Measurements from ENCODE around the gene SRCAP. TPM values are rescaled to one million over a fixed set of nuclear protein-coding genes. Genes with fewer than 3 reads are reported as not detected.
"Not testable (repeated sequence)": the region's sequence is repeated elsewhere in the genome, so short reads cannot be mapped to it uniquely, and the experiment has no call there.

SRCAP gene
- total RNA-seq, 1 experiment from 2014 or later = 6.2 TPM

DNA sequence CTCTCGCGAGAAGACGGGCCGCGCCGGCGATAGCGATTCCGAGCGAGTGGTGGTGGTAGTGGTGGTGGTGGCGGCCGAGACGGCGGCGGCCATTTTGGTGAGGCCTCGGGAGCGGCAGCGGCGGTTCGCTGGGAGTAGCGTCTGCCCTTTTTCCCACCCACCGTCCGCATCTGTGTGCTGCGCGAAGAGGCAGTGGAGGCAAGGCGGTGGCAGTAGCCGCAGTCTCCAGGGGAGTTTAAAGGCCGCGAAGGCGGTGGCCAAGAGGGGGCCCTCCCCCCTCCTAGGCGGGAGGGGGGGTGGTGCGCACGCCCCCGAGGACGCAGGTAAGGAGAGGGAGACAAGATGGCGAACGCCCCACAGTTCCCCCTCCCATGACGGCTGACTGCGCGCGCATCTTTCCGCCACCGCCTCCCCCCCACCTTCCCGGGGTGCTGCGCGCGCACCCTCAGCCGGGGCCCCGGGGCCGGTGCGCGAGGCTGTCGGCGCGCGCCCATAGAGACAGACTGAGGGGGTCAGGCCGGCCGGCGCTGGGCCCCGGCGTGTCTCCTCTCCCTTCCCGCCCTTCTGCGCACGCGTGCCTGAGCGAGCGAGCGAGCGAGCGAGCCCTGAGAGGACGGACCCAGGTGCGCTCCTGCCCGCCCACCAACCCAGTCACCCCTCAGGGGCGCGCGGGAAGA is 694 bp upstream of the SRCAP start:
- DNase-seq (ENCODE audit: low spot score) = peak; percentile 84

DNA sequence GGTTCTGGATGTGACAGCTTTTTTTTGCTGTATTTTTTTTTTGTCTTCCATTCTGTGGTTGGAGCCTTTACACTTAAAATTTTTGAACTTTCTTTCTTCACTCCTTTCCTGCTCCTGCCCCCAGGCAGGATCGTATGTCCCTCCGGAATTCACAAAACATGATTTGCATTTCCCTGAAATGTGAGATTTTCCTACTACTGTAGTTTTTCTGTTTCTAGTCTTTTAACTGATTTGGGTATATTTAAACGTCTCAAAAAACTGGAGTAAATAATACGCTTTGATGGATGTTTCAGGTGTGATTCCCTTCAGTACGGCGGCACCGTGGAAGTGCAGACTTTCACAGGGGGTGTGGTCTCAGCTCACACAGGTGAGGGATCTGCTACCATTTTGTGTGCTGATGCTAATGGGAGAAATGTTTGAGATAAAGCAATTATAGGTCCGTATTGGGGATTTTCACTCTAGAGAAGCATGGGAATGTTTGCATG is 686 bp downstream of the SRCAP start:
- no peak for DNase-seq (ENCODE audit: low spot score)

DNA sequence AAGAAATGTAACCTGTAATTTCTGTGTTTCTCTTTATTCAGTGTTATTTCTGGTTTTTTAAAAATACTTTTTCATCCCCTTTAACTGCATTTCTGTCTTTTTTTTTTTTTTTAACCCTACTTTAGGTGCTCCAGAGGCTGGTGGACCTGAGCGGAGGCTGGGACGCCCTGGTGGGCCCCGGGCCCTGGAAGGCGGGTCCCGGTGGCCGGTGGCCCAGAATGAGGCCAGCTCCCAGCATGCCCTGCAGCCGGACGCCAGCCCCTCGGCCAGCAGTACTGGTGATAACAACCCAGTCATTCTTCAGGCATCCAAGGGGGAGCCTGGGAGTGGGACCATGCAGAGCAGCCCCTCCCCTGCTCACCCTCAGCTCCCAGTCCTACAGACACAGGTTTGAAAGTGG is 1.5 kb downstream of the SRCAP start:
- DNase-seq (ENCODE audit: low spot score) = no peak

DNA sequence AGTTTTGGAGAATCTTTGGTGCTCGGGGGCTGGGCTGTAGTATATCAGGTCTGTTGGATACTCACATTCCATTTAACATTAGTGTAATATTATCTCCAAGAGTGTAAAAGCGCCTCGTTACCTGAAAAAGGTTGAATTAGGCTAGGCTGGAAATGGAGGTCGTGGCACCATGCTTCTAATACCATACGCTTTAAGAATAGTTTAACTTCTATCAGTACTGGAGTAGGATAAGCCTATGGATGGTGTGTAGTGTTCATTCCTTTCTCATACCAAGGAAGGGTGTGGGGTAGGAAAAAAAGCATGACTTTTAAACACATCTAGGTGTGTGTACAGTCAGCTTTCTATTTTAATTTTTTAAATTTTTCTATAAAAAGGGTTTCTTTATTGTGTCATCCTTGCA is 2.0 kb downstream of the SRCAP start:
- DNase-seq (ENCODE audit: low spot score) = no peak

DNA sequence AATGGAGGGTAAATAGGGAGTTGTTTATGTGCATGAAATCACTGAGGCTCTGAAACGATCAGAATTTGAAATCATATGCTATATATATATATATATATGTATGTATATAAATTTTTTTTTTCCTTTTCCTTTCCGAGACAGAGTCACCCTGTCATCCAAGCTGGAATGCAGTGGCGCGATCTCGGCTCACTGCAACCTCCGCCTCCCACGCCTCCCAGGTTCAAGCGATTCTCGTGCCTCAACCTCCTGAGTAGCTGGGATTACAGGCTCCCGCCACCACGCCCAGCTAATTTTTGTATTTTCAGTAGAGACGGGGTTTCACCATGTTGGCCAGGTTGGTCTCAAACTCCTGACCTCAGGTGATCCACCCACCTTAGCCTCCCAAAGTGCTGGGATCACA is 4.1 kb downstream of the SRCAP start:
- not testable (repeated sequence) for DNase-seq (ENCODE audit: low spot score)

DNA sequence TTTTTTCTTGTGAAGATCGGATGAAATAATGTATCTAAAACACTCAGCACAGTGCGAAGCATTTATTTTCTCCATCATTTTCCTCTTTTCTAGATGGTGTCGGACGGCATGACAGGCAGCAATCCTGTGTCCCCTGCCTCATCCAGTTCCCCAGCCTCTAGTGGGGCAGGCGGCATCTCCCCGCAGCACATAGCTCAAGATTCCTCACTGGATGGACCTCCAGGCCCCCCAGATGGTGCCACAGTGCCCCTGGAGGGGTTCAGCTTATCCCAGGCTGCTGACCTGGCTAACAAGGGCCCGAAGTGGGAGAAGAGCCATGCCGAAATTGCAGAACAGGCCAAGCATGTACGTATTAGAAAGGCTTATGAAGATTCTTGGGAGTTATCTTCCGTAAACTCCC is 5.0 kb downstream of the SRCAP start:
- DNase-seq (ENCODE audit: low spot score) = no peak

DNA sequence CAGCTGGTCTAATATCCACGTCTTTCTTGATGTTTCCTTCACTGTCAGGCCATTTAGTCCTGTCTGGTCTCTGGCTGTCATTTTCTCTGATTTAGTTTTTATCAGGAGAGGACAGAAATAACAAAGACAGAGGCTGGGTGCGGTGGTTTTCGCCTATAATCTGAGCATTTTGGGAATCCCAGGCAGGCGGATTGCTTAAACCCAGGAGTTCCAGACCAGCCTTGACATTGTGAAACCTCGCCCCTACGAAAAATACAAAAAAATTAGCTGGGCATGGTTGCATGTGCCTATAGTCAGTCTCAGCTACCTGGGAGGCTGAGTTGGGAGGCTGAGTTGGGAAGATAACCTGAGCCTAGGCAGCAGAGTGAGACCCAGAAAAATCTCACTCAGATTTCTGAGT is 7.1 kb downstream of the SRCAP start:
- DNase-seq (ENCODE audit: low spot score) = no peak

DNA sequence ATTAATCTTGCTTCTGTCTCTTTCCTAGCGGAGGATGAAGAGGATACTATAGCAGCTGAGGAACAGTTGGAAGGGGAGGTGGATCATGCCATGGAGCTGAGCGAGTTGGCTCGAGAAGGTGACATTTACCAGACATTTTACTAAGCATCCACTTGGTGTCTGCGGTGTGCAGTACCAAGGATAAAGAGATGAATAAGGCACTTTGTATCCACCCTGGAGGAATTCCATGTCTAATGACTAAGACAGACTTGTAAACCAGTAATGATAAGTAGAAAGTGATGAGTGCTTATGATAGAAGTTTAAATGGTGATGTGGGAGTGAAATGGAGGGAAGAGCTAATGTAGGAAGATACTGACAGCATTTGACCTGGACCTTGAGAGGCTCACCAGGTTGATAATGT is 12.0 kb downstream of the SRCAP start:
- no peak for DNase-seq (ENCODE audit: low spot score)

DNA sequence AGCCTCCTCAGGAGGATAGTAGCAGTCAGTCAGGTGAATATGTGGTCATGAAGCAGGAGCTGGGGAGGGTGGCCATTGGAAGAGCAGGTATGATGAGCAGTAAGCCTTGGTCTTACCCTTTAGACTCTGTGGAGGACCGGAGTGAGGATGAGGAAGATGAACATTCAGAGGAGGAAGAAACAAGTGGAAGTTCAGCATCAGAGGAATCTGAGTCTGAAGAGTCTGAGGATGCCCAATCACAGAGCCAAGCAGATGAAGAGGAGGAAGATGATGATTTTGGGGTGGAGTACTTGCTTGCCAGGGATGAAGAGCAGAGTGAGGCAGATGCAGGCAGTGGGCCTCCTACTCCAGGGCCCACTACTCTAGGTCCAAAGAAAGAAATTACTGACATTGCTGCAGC is 12.7 kb downstream of the SRCAP start:
- DNase-seq (ENCODE audit: low spot score) = no peak

DNA sequence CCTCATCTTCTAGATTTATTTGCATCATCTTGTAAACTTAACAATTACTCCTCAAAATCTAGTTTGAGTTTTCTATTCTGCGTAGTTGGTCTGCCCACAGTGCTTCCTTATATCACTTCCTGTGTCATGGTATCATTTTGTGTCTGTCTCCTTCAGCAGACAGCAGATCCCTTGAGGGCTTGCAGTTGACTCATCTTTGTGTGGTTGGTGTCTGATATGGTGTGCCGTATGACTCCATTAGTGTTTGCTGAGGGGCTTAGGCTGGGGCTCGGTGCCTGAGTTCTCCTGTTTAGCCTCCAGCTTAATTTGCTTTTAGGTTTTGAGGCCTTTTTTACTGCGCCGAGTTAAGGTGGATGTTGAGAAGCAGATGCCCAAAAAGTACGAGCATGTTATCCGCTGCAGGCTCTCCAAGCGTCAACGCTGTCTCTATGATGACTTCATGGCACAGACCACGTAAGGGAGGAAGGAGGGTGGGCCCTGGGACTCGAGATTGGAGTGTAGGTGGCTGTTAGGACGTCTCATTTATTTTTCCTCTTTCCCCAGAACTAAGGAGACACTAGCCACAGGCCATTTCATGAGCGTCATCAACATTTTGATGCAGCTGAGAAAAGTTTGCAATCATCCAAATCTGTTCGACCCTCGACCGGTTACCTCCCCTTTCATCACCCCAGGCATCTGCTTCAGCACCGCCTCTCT is 16.9 kb downstream of the SRCAP start:
- DNase-seq (ENCODE audit: low spot score) = no peak

DNA sequence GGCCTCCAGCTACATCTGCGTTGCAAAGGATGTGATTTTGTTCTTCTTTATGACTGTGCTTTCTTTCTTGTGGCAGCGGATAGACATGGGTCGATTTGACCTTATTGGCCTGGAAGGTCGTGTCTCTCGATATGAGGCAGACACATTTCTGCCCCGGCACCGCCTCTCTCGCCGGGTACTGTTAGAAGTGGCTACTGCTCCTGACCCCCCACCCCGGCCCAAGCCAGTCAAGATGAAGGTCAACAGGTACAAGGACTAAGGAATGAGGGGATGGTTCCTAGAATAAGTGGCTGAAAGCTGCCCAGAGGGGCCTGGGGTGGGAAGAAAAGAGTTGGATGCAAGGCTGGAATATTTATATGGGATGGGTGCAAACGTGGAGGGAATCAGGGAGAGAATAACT is 21.1 kb downstream of the SRCAP start:
- DNase-seq (ENCODE audit: low spot score) = no peak

DNA sequence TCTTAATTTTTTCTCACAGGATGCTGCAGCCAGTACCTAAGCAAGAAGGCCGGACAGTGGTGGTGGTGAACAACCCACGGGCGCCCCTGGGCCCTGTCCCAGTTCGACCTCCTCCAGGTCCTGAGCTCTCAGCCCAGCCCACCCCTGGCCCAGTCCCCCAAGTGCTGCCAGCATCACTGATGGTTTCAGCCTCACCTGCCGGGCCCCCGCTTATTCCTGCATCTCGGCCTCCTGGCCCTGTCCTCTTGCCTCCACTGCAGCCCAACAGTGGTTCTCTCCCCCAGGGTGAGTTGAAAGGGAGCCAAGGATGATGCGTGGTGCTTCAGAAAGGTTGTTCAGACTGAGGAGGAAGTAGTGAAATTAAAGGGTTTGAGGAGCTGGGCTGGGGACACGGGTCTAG is 21.7 kb downstream of the SRCAP start:
- no peak for DNase-seq (ENCODE audit: low spot score)

DNA sequence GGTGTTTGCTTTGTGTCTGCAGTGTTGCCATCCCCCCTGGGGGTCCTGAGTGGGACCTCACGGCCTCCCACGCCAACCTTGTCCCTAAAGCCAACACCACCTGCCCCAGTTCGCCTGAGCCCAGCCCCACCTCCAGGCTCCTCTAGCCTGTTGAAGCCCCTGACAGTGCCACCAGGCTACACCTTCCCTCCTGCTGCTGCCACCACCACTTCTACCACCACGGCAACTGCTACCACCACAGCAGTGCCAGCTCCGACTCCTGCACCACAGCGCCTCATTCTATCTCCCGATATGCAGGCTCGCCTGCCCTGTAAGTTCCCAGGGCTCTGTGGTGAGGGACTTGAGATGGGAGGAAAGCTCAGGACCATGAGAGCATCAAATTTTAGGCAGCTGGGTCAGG is 22.2 kb downstream of the SRCAP start:
- DNase-seq (ENCODE audit: low spot score) = no peak

DNA sequence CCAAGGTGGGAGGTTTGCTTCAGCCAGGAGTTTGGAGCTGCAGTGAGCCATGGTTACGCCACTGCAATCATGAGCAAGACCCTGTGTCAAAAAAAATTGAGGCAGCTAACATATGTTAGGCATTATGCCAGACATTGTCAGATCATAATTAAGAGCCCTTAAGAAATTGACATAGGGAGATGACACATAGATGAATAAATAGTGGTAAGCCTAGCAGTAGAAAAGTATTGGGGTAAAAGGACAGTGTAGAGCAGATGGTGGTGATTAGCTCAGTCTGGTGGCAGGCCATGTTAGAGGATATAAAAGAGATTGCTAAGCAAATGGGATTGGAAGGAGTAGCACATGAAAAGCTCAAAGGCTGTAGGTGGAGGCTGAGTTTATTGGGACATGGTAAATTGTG is 22.6 kb downstream of the SRCAP start:
- DNase-seq (ENCODE audit: low spot score) = no peak

DNA sequence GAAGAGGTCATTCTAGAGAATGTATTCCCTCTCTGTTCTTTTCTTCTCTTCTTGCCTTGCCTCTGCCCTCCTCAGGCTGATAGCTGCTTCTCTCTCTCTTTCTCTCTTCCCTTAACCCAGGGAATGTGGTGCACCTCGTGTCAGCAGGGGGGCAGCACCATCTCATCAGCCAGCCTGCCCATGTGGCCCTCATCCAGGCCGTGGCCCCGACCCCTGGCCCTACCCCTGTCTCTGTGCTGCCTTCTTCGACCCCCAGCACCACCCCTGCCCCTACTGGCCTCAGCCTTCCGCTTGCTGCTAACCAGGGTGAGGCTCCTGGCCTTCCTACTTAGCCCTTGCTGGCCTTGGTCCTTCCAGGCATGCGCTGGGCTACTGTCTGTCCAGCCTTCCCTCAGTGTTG is 23.5 kb downstream of the SRCAP start:
- DNase-seq (ENCODE audit: low spot score) = no peak

DNA sequence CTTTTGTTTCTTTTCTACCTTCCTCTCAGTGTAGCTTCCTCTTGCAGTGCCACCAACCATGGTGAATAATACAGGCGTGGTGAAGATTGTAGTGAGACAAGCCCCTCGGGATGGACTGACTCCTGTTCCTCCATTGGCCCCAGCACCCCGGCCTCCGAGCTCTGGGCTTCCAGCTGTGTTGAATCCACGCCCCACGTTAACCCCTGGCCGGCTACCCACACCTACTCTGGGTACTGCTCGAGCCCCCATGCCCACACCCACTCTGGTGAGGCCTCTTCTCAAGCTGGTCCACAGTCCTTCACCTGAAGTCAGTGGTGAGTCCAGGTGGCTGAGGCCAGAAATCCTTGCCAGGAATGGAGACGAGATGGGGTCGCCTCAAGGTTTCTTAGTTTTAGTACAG is 23.9 kb downstream of the SRCAP start:
- no peak for DNase-seq (ENCODE audit: low spot score)

DNA sequence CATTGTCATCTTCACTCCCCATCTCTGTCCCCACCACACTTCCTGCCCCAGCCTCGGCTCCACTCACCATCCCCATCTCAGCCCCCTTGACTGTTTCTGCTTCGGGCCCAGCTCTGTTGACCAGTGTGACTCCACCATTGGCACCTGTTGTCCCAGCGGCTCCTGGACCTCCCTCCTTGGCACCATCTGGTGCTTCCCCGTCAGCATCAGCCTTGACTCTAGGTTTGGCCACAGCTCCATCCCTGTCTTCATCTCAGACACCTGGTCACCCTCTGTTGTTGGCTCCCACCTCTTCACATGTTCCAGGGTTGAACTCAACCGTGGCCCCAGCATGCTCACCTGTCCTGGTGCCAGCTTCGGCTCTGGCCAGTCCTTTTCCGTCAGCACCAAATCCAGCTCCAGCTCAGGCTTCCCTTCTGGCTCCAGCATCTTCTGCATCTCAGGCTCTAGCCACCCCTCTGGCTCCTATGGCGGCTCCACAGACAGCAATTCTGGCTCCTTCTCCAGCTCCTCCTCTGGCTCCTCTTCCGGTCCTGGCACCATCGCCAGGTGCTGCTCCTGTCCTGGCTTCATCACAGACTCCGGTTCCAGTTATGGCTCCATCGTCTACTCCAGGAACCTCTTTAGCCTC is 24.9 kb downstream of the SRCAP start:
- DNase-seq (ENCODE audit: low spot score) = no peak

DNA sequence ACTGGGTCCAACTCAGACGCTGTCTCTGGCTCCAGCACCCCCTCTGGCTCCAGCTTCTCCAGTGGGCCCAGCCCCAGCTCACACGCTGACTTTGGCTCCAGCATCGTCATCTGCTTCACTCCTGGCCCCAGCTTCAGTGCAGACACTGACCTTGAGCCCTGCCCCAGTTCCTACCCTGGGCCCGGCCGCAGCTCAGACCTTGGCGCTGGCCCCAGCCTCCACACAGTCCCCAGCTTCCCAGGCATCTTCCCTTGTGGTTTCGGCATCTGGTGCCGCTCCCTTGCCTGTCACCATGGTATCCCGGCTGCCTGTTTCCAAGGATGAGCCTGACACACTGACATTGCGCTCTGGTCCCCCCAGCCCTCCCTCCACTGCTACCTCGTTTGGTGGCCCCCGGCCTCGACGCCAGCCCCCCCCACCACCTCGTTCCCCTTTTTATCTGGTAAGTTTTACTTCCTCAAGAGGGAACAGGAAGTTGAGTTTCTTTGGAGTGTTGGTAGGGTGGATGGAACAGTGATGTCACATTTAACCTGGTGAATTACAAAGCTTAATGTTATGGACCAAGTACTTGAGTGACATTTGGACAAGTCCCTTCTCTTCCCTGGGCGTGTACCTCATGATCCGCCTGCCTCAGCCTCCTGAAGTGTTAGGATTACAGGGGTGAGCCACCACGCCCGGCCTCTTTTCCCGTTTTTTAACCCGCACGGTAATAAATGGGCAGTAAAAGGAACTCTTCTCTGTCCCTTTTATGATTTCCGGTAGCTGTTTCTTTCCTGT is 25.9 kb downstream of the SRCAP start:
- DNase-seq (ENCODE audit: low spot score) = no peak

DNA sequence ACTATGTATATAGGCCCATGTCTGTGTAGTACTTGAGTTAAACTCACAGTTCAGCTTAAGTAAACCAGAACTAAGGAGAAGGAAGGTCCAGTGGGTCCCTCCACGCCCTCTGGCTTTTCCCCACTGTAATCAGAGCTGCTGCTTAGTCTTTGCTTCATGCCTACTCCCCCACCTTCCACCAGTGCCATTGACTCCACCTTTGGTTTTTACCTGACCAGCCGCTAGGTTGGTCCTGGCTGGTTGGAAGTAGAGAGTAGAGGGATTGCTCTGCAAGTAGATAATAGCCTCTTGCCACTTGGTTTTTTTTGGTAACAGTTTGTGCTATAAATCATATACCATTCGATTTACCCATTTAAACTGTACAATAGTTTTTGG is 26.4 kb downstream of the SRCAP start:
- DNase-seq (ENCODE audit: low spot score) = no peak

DNA sequence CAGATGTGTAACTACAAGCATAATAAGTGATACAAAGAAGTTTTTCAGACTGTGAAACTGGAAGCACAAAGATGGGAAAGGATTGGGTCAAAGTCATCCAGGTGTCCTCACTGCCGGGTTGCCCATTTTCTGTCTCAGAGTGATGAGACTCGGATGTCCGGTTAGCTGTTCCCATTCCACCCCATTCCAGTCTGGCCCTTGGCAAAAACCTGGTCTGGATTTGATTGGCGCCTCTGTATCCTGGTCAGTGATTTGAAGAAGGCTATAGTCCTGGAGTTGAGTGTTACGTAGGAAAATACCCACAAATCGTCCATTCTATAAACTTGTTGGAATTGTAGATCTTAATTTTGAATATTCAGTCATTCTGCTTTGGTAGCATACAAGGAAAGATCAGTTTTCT is 29.4 kb downstream of the SRCAP start:
- no peak for DNase-seq (ENCODE audit: low spot score)

DNA sequence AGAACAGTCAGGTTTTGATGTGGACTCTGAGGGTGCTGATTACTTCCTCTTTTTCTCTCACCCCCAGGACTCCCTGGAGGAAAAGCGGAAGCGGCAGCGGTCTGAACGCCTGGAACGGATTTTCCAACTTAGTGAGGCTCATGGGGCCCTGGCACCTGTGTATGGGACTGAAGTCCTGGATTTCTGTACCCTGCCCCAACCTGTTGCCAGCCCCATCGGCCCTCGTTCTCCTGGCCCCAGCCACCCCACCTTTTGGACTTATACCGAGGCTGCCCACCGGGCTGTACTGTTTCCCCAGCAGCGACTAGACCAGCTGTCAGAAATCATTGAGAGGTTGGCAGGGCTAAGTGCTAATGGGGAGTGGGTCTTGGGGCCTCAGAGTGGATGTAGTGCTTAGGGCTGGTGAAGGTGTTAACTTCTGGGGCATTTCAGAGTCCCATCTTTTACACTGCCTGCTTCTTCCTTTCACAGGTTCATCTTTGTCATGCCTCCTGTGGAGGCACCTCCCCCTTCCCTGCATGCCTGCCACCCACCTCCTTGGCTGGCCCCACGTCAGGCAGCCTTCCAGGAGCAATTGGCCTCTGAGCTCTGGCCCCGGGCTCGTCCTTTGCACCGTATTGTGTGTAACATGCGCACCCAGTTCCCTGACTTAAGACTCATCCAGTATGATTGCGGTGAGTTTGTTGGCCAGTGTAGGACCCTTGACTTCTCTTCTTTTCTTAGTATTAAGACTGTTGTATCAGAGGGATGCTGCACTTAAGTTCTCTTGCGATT is 30.1 kb downstream of the SRCAP start:
- DNase-seq (ENCODE audit: low spot score) = no peak

DNA sequence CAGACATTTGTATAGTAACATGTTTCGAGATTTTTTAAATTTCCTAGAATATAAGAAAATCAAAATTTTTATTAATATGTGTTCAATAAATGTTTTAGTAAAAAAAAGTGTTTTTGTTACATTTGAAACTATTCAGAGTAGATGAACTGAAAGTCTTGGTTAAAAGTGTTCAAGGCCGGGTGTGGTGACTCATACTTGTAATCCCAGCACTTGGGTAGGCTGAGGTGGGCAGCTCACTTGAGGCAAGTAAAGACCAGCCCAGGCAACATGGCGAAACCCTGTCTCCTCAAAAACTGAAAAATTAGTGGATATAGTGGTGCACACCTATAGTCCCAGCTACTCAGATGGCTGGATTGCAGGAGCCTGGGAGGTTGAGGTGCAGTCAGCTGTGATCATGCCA is 32.4 kb downstream of the SRCAP start:
- no peak for DNase-seq (ENCODE audit: low spot score)

All from H4 (cell line).